Astrocyte (in vitro differentiated cells and primary cell): ENCODE measurements around the gene RHO.

Experiments used
- CTCF ChIP-seq: IDR thresholded peaks from 2 replicates; pipeline ENCODE4 v1.5.1; 2011; ENCODE audit warnings: low read depth, mild to moderate bottlenecking, inconsistent platforms, low read length, moderate library complexity; ENCODE audit not compliant: insufficient read depth
- EZH2 ChIP-seq: IDR thresholded peaks from 2 replicates; pipeline ENCODE4 v1.6.1; 2012; ENCODE audit warnings: mild to moderate bottlenecking, low read length, inconsistent platforms; ENCODE audit not compliant: insufficient read depth

GRCh38 chr3:129539206-129539605 is 10.8 kb downstream of the RHO start:
- TF ChIP-seq CTCF (no peak), EZH2 (no peak)
